T-helper 22 cell (primary cell): ENCODE results near the gene COL23A1.

Source experiments
- DNase-seq: peaks from one replicate; pipeline ENCODE4 v3.0.0-alpha.2; 2020; ENCODE audit warnings: low read depth

The COL23A1 gene

DNA sequence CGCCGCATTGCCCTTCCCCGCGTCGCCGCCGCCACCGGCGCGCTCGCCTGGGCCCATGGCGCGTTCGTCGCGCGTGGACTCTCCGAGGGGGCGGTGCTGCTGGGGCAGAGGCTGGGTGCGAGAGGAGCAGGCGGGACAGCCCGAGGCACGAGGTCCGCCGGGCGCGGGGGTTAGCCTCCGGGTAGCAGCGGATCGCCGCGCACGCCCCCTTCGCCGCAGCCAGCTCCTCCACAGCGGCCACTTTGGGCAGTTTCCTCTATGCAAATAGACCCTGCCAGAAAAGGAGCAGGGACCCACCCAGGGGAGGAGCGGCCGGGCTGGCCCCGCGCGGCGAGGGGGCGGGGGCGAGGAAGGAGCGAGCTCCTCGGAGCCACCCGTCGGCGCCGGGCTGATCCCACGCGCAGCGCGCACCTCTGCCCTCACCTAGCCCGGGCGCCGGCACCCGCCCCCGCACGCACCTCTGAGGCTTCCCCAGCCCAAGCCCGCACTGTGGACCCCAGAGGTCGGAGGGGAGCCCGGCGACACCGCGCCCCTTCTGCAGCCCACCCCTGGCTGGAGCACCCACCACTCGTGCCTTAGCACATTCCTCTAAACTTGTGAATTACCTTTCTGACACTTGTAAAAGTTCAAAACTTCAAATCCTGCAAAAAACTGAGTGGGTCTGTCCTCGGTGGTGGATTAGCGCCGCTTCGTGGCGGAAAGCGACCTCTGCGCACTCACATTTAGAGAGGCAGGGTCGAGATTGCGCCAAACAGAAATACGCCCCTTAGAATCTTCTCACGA lies at the start of gene COL23A1:
Gene COL23A1, minus strand, starts transcription at position 253 of the 783 bp plus-strand sequence.
- no peak for DNase-seq

DNA sequence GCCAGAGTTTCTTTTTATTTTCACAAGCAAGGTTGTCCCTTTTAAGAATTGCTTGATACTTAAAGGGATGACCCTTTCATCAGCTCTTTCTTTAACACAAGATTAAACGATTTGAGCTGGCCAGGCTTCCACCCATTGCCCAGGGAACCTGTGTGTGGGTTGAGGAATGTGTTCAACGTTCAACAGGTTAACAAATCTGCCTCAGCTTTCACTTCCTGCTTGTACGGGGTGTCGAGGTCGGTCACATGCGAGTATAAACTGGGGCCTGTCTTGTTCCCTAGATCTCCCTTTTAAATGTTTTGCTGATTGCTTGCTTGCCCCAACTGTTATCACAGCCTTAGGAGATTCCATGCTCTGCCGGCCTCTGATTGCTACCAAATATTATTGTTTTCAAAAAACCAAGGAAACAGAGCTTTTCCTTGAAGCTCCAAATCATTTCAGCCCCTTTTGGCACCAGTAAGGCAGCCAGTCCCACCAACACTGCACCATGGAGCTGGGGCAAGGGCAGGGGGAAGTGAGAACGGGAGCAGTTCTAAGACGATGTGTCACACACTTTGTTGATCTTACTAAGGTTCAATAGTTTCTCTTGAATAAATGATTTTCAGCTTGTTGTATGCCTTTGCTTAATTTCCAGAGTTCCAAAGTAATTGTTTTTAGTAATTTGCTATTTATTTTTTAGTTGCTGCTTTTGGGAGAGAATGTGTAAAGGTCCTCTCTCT lies 47.3 kb upstream of the COL23A1 start:
- no peak for DNase-seq

DNA sequence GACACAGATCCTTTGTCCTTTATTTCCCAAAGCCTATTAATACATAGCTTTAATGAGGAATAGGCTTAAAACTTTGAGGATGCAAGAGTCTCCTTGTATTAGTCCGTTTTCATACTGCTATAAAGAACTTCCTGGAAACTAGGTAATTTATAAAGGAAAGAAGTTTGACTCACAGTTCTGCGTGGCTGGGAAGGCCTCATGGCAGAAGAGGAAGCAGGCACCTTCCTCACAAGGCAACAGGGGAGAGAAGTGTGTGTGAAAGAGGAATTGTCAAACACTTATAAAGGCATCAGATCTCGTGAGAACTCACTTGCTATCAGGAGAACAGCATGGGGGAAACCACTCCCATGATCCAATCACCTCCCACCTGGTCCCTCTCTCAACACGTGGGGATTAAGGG lies 42.1 kb upstream of the COL23A1 start:
- DNase-seq = no peak

DNA sequence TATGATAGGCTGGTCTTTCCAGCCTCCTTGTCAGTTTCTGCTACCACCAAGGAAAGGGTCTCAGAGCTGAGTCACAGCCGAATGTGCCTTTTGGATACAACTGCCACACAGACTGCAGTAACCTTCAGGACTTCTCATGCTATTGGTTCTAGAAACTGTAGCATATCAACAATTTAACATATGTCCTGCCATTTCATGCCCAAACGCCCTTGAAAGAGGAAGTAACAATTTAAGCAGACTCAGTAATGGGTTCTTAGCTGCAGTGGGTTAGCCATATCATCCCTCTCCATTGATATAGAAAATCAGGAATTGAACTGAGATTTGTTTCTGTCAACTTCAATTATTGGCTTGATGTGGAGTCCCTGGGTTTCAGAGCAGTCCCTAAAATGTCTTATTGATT lies 40.8 kb upstream of the COL23A1 start:
- no peak for DNase-seq

DNA sequence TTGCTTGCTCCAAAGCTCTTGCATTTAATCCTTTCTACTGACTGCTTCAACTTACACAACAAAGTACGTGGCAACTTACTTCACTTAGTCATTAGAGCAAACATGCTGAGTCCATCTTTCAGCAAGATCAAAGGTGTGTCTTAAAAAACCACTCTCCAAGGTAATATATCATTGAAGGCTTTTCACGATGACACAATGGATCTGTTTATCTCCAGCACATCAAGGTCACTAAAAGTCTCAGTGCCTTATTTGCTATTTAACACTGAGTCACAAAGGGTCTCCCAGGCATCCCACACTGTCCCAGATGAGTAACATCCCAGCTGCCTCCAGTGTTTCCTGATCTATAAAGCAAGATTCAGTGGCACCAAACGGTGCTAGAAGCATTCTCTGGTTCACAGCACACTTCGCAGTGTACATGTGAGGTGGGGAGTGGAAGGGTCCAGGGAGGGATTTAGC lies 40.3 kb upstream of the COL23A1 start:
- DNase-seq = no peak

DNA sequence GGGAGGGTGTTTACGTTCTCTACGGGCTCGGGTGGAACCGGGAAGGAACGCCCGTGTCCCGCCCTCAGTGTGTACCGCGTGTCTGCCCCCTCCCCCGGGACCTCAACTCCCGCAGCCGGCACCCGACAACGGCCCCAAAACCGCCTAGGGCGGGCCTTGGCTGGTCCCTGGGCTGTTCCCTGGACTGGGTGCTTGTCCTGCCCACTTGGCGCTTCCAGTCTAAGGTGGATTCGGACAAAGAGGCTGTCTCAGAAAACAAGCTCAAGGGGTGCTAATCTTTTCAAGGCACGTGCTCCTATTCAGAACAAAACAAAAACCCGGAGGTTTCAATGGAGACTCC lies 37.0 kb upstream of the COL23A1 start:
- DNase-seq = no peak

DNA sequence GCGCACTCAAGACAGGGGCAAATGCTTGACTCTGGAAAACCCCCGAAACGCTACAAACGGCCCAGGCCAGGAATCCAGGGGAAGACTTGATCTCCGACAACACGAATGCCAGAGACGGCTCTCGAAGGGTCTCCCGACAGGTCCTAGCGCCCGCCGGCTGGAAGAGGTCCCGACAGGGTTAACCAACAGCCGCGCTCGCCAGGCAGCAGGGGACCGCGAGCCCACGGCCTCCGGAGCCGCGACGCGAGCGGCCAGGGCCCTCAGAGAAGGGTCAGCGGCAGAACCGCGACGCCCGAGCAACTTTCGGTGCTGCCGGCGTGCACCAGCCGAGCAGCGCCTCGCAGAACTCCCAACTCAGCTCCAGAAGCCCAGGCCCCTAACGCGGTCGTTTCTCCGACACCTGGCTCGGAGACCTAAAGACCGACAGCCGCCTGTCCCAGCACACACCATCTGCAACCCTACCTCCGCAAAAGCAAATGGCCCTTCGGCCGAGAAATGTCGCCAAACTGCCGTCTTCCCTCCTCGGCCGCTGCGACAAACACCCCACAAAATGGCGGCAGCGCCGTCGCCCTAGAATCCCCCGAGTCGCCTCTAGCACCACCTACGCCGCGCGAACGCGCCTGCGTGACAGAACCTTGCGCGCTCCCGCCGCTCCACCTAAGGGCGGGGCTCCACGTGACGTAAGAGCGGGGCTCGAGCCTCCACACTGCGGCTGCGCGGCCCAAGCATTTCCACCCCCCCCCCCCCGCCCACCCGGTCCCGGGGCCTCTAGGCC lies 36.5 kb upstream of the COL23A1 start, which contains the start of gene CLK4:
Gene CLK4, minus strand, starts transcription at position 567 of the 775 bp plus-strand sequence. CDS start 3,634 bp downstream, outside the sequence.
- peak; percentile 90 for DNase-seq

DNA sequence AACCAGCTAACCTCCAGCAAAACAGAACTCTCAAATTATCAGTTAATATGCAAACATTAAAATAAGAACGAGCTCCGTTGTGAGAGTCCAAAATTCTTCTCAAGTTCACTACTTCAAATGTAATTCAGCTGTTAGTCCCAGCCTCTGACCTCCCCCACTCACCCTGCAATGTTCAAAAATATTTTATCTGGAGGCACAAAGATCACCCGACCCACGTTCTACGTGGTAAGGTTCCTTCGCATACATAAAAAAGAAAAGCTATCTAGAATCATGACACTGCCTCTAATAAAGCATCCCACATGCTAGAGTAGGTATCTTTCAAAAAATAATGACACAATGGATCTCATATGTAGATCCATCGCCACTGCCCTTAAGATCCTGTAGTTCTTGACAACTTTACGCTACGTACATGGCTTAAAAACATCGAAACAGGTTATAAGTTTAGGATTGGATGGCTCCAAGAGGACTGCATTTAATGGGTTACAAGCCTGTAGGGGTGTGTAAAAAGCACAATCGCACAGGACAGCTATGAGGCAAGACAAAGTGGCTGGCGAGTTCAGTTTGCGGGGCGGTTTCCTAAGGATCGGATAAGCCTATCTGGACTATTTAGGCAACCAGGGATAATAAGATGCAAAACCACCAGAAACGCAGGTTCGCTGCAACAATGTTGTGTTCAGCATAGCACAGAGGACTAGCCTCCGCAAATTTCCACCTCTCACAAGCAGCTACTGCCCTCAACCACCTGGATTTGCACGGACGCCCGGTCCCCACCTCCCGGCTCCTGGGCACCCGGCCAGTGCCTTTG lies 35.7 kb upstream of the COL23A1 start:
- no peak for DNase-seq

DNA sequence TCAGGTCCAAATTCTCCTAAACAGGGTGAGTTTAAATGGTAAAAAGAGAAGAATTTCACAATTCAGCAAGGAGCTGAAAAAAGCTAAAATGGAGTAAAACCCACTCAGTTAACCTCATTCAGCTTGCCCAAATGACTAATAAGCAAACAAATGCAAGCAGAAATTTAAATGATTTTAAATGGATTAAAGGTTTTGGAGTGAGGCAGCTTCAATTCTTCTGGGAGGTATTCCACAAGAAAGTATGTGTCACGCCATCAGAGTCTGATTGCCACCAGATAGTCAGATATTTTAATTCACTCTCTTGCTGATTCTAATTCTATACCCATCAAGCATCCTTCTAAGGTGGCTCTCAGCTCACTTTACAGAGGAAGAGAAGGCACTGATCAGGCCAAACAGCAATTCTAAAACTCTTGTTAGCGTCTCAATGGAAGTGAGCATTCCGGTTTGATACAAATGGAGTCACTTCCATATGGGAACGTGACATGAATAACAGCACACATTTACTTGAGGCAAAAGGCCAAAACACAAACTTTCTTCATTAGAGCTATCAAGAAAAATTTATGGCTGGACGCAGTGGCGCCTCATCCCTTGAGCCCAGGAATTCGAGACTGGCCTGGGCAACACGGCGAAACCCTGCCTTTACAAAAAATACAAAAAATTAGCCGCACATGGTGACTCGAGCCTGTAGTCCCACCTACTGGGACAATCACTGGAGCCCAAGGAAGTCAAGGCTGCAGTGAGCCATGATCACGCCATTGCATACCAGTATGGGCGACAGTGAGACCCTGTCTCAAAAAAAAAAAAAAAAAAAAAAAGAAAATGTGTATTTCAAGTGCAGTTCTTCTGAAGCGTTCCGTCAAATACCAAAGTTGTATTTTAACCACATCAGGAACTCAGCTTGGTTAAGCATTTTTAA lies 34.7 kb upstream of the COL23A1 start:
- no peak for DNase-seq

DNA sequence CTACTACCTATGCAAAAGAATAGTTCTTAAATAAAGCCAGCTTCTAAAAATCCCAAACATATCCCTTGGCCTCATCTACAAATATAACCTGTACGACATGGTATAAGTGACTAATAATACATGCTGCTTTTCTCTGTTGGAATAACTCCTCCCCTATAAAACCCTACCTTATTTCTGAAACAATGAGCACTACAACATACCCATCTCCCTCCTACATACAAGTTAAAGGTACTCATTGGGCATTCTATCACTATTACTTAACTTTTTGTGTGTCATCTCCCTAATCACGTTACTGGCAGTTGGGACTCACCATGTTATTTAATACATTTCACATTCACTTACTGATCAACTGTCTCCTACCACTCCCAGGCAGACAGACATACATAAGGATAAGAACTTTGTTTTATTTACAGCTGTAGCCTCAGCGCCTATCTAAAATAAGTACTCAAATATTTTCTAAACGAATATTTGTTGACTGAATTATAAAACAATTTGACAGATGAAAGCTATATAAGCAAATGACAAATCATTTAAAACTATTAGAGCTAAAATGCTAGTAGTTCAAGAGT lies 32.6 kb upstream of the COL23A1 start:
- DNase-seq = no peak

DNA sequence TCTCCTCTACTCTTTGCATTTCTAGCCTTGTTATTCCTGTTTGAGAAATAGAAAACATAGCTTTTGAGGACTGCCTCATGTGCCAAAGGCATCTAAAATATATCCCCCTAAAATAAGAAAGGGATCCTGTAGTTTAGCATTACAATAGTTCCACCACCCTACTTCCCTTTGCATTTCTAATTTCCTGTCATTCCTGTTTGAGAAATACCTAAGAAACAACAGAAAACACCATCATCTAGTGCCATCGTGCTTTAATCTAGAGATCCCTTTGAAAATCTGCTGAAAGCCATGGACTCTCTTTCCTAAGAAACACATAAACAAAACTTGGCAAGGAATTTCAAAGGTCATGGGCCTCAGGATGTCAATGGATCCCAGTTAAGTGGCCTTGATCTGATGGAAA lies 29.2 kb upstream of the COL23A1 start:
- no peak for DNase-seq

DNA sequence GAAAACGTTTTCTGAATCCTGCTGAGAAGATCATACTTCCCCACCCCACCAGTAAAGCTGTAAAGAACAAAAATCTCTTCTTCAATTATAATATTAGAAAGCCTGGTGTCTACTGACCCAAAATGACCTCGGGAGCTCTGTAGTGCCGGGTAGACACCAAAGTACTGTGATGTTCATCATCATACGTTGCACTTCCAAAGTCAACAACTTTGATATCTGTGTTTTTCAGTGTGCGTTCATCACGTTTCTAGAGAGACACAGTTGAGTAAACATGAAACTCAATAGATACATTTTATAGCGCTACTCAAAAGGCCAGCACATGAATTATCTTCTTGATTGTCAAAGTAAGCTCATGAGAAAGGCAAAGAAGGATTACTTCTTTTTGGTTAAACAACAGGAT lies 22.1 kb upstream of the COL23A1 start:
- no peak for DNase-seq

DNA sequence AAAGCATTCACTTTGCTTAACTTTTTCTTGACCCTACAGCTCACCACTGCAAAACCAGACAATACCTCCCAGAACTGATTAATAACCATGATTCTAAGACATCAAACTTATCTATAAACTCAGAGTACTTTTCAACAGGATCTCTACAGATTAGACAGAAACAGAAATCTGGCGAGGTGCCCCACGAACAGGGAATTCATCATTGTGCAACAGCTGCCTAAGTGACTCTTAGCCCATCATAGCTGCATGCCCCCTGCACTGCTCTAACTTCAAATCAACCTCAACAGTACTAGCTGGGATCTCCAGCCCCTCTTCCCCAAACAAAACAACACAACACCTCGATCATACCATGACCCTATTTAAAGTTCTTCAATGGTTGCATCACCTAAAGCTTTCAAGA lies 16.1 kb upstream of the COL23A1 start:
- DNase-seq = no peak

DNA sequence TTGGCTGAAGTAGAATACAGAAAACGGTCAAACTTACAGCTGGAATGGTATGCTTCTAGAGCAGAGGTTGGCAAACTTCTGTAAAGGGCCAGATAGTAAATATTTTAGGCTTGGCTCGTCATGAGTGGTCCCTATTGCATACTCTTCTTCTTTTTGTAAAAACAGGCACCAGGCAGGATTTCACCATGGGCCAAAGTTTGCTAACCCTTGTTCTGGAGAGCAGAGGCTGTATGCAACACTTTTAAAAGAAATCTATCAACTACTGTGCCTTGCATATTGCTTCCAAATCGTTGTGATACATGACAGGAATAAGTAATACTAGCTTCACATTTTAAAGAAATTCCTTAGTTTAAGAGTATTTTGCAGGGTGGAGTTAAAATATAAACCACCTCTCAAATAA lies 15.6 kb upstream of the COL23A1 start:
- DNase-seq = no peak

DNA sequence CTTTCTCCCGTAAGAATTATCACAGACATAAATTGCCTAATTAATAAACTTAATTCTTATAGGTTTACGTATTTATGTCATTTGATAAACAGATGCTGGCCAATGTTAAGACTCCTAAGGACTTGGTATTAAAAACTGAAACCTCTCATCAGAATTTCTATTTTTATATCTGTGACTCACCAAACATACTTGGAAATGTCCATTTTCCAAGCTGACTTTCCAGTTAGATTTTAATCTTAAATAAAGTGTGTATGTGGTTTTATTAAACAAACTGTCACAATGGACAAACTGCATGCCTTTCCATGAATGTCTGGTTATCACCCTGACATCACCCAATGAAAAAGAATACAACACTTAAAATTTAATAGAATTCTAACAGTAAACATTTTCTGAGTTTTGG lies 12.6 kb upstream of the COL23A1 start:
- no peak for DNase-seq

DNA sequence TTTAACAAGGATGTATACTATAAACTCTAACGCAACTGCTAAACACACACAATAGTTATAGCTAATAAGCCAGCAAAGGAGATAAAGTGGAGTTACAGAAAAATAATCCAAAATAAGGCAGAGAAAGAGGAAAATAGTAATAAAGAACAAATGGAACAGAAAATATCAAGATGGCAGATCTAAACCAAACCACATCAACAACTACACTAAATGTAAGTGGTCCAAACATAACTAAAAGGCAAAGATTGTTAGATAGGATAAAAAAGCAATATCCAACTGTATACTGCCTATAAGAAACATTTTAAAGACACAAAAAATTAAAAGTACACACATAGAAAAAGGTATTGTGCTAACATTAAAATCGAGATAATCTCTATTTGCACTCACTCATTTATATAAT lies 5.6 kb upstream of the COL23A1 start:
- no peak for DNase-seq

DNA sequence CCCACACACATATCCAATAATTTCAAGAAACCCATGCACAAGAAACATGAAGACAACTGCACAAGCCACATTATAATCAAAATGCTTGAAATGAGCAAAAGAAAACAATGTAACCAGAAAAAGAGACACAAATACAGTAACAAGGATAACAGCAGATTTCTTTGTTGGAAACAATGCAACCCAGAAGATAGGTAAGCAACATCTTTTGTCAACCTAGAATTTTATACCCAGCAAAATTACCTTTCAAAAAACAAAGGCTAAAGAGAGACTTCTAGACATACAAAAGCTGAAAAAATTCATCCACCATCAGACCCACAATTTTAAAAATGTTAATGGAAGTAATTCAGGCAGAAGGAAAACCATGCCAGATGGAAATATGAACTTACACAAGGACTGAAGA lies 5.0 kb upstream of the COL23A1 start:
- no peak for DNase-seq

DNA sequence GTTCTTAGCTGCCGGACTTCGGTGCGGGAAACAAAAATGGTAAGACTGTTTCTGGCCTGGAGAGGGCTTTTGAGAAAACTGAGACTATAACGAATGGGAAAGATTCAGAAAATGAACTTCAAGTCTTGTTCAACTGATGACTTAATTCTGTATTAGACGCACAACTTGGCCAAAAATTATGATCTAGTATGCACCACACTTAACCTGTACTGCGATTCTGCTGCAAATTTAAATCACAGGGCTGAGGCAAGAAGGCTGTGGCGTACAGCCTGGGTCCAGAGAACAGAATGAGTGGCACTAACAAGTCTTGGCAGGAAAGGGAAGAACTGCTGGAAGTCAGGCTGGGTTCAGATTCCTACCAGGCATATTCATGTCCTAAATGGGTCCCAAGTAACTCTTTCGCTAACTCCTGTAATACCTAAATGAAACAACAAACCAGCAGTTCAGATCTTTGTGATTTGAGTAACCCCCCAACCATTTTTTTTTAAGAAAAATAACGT lies 781 bp upstream of the COL23A1 start:
- no peak for DNase-seq

DNA sequence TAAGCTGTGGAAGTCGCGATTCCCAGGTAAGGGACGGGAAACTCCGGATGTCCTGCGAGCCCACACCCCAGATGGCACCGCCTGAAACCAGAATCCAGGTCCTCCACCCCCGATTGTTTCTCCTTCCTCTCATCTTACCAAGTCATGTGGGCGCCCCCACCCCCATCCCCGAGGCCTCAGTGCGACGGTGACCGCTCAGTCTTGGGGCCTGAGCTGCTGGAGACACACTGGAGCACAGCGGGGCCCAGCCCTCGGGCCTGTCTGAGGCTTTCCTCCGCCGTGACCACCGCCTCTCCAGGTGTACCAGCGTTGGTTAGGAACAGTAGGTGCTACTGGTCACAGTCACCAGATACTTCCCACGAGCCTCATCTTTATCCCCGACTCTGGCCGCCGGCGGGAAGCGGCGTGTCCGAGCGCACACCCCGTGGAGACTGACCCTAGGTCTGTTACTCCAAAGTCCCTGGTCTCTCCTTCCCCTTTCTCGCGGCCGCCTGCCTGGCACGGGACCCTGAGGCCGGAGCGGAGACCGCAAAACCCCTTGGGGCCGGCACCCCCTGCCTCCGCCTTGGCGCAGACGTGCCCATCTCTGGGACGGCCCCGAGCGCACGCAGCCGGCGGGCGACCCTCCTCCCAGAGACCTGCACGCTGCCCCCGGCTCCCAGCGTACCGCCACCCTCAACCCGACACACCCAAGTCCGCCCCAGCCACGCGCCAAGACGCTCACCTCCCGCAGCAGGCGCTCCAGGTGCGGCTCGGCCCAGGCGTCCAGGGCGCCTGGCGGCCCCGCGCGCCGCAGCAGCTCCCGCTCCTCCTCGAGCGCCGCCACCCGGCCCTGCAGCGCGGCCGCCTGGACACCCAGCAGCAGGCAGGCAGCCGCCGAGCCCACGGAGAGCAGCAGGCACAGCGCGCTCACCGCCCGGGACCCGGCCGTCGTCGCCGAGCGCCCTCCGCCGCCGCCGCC lies 733 bp downstream of the COL23A1 start:
- no peak for DNase-seq
